Kasumi-1 (cell line): ENCODE measurements around the gene ELAVL4.
"Not testable (repeated sequence)": the region's sequence is repeated elsewhere in the genome, so short reads cannot be mapped to it uniquely, and the experiment has no call there.

Experiments used
- DNase-seq, 2 experiments: peaks; one replicate each; lab custom pipeline; 2025; lab: John Stamatoyannopoulos, UW

The ELAVL4 gene

GRCh38 chr1:50126927-50127715 is 18.4 kb downstream of the ELAVL4 start:
- no peak for DNase-seq

- no peak for DNase-seq
Observed at GRCh38 chr1:50129201-50129600, 20.5 kb downstream of the ELAVL4 start.

- no peak for DNase-seq
Observed at GRCh38 chr1:50132347-50132894, 23.7 kb downstream of the ELAVL4 start.

GRCh38 chr1:50135716-50136115 is 27.0 kb downstream of the ELAVL4 start:
- no peak for DNase-seq

GRCh38 chr1:50139339-50140181 is 30.8 kb downstream of the ELAVL4 start:
- DNase-seq: no peak

- DNase-seq: no peak
Observed at GRCh38 chr1:50140182-50140447, 31.4 kb downstream of the ELAVL4 start.

GRCh38 chr1:50147191-50147850 is 38.6 kb downstream of the ELAVL4 start:
- no peak for DNase-seq

- DNase-seq: no peak
Observed at GRCh38 chr1:50148142-50148923, 39.6 kb downstream of the ELAVL4 start.

GRCh38 chr1:50152236-50152635 is 43.5 kb downstream of the ELAVL4 start:
- no peak for DNase-seq

- DNase-seq: no peak
Observed at GRCh38 chr1:50155541-50155940, 46.8 kb downstream of the ELAVL4 start.

GRCh38 chr1:50156241-50157010 is 47.7 kb downstream of the ELAVL4 start:
- DNase-seq: no peak

- no peak for DNase-seq
Observed at GRCh38 chr1:50157306-50157941, 48.7 kb downstream of the ELAVL4 start.

GRCh38 chr1:50158421-50158820 is 49.7 kb downstream of the ELAVL4 start:
- no peak for DNase-seq

GRCh38 chr1:50163680-50164079 is 55.0 kb downstream of the ELAVL4 start:
- no peak for DNase-seq

- DNase-seq: not testable (repeated sequence)
Observed at GRCh38 chr1:50166351-50166750, 57.6 kb downstream of the ELAVL4 start.

- DNase-seq: no peak
Observed at GRCh38 chr1:50172299-50172698, 63.6 kb downstream of the ELAVL4 start.

- no peak for DNase-seq
Observed at GRCh38 chr1:50174101-50174500, 65.4 kb downstream of the ELAVL4 start.

- DNase-seq: no peak
Observed at GRCh38 chr1:50175719-50176639, 67.3 kb downstream of the ELAVL4 start.

- DNase-seq: no peak
Observed at GRCh38 chr1:50177994-50178393, 69.3 kb downstream of the ELAVL4 start.
